NT2/D1 (cell line): ENCODE results near the gene FILIP1L.

Source experiments
- YY1 ChIP-seq: IDR thresholded peaks from 2 replicates; pipeline ENCODE4 v1.6.1; 2011; ENCODE audit not compliant: insufficient read length, insufficient read depth
- ZNF274 ChIP-seq: IDR thresholded peaks from 2 replicates; pipeline ENCODE4 v1.6.1; 2011; ENCODE audit warnings: mild to moderate bottlenecking, low read depth, low read length

- no peak for TF ChIP-seq ZNF274
- TF ChIP-seq YY1 = no peak
Measured at GRCh38 chr3:100093831-100094230, 20.5 kb downstream of the FILIP1L start.
